Measurements from ENCODE around the gene A4GALT. TPM values are rescaled to one million over a fixed set of nuclear protein-coding genes. Genes with fewer than 3 reads are reported as not detected.
A peak's percentile ranks its signal among the peaks of the same experiment; 100 is the strongest.

The A4GALT gene
- total RNA-seq, 1 experiment from 2014 or later, result 22.1 TPM

- no peak overlapping the region for H3K27ac Mint-ChIP-seq
- peaks cover 13% of the 10 kb centered on the region for H3K9me3 Mint-ChIP-seq
- ChIA-PET POLR2A (no interaction called here), CTCF (no interaction called here)
- ATAC-seq (no peak), DNase-seq (ENCODE audit: low spot score) (no peak)
- peaks cover 5% of the 10 kb centered on the region for H3K36me3 Mint-ChIP-seq
- H3K27me3 Mint-ChIP-seq (ENCODE audit: low read depth), result peaks cover 14% of the 10 kb centered on the region
- H3K4me3 Mint-ChIP-seq, result no peak overlapping the region
- TF ChIP-seq JUN (CRISPR knock-in tag; IDR thresholded peaks at IDR 0.05), result no peak
- no peak for TF ChIP-seq ZNF263 (CRISPR knock-in tag; IDR thresholded peaks at IDR 0.05; ENCODE audit: low read depth)
- TF ChIP-seq ZBTB21 (CRISPR knock-in tag; IDR thresholded peaks at IDR 0.05; ENCODE audit: borderline replicate concordance), result no peak
- TF ChIP-seq, protein P1, sequence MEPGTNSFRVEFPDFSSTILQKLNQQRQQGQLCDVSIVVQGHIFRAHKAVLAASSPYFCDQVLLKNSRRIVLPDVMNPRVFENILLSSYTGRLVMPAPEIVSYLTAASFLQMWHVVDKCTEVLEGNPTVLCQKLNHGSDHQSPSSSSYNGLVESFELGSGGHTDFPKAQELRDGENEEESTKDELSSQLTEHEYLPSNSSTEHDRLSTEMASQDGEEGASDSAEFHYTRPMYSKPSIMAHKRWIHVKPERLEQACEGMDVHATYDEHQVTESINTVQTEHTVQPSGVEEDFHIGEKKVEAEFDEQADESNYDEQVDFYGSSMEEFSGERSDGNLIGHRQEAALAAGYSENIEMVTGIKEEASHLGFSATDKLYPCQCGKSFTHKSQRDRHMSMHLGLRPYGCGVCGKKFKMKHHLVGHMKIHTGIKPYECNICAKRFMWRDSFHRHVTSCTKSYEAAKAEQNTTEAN (CRISPR knock-in tag; IDR thresholded peaks at IDR 0.05), result no peak
- TF ChIP-seq JAZF1 (CRISPR knock-in tag; IDR thresholded peaks at IDR 0.05), result no peak
- no peak for TF ChIP-seq ZNF138 (CRISPR knock-in tag; conservative IDR thresholded peaks at IDR 0.05)
- no peak for TF ChIP-seq TEAD4 (CRISPR knock-in tag; IDR thresholded peaks at IDR 0.05)
- TF ChIP-seq ZNF232 (CRISPR knock-in tag; IDR thresholded peaks at IDR 0.05), result no peak
- TF ChIP-seq GRHL2 (CRISPR knock-in tag; IDR thresholded peaks at IDR 0.05; ENCODE audit: insufficient replicate concordance, severe bottlenecking), result no peak
- TF ChIP-seq, protein P2, sequence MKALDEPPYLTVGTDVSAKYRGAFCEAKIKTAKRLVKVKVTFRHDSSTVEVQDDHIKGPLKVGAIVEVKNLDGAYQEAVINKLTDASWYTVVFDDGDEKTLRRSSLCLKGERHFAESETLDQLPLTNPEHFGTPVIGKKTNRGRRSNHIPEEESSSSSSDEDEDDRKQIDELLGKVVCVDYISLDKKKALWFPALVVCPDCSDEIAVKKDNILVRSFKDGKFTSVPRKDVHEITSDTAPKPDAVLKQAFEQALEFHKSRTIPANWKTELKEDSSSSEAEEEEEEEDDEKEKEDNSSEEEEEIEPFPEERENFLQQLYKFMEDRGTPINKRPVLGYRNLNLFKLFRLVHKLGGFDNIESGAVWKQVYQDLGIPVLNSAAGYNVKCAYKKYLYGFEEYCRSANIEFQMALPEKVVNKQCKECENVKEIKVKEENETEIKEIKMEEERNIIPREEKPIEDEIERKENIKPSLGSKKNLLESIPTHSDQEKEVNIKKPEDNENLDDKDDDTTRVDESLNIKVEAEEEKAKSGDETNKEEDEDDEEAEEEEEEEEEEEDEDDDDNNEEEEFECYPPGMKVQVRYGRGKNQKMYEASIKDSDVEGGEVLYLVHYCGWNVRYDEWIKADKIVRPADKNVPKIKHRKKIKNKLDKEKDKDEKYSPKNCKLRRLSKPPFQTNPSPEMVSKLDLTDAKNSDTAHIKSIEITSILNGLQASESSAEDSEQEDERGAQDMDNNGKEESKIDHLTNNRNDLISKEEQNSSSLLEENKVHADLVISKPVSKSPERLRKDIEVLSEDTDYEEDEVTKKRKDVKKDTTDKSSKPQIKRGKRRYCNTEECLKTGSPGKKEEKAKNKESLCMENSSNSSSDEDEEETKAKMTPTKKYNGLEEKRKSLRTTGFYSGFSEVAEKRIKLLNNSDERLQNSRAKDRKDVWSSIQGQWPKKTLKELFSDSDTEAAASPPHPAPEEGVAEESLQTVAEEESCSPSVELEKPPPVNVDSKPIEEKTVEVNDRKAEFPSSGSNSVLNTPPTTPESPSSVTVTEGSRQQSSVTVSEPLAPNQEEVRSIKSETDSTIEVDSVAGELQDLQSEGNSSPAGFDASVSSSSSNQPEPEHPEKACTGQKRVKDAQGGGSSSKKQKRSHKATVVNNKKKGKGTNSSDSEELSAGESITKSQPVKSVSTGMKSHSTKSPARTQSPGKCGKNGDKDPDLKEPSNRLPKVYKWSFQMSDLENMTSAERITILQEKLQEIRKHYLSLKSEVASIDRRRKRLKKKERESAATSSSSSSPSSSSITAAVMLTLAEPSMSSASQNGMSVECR (CRISPR knock-in tag; IDR thresholded peaks at IDR 0.05; ENCODE audit: borderline replicate concordance), result no peak
- no peak for TF ChIP-seq CREB1 (CRISPR knock-in tag; IDR thresholded peaks at IDR 0.05)
- TF ChIP-seq ETV6 (CRISPR knock-in tag; IDR thresholded peaks at IDR 0.05), result no peak
- TF ChIP-seq NFYB (CRISPR knock-in tag; conservative IDR thresholded peaks at IDR 0.05; ENCODE audit: low read depth), result no peak
- TF ChIP-seq NR1H2 (CRISPR knock-in tag; IDR thresholded peaks at IDR 0.05), result no peak
- TF ChIP-seq GABPB1 (CRISPR knock-in tag; IDR thresholded peaks at IDR 0.05), result no peak
- TF ChIP-seq, protein P3, sequence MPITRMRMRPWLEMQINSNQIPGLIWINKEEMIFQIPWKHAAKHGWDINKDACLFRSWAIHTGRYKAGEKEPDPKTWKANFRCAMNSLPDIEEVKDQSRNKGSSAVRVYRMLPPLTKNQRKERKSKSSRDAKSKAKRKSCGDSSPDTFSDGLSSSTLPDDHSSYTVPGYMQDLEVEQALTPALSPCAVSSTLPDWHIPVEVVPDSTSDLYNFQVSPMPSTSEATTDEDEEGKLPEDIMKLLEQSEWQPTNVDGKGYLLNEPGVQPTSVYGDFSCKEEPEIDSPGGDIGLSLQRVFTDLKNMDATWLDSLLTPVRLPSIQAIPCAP (CRISPR knock-in tag; IDR thresholded peaks at IDR 0.05), result no peak
- peaks cover 42% of the 10 kb centered on the region for H3K4me1 Mint-ChIP-seq
Observed at GRCh38 chr22:42714308-42714707, 6.4 kb downstream of the A4GALT start.

DNA sequence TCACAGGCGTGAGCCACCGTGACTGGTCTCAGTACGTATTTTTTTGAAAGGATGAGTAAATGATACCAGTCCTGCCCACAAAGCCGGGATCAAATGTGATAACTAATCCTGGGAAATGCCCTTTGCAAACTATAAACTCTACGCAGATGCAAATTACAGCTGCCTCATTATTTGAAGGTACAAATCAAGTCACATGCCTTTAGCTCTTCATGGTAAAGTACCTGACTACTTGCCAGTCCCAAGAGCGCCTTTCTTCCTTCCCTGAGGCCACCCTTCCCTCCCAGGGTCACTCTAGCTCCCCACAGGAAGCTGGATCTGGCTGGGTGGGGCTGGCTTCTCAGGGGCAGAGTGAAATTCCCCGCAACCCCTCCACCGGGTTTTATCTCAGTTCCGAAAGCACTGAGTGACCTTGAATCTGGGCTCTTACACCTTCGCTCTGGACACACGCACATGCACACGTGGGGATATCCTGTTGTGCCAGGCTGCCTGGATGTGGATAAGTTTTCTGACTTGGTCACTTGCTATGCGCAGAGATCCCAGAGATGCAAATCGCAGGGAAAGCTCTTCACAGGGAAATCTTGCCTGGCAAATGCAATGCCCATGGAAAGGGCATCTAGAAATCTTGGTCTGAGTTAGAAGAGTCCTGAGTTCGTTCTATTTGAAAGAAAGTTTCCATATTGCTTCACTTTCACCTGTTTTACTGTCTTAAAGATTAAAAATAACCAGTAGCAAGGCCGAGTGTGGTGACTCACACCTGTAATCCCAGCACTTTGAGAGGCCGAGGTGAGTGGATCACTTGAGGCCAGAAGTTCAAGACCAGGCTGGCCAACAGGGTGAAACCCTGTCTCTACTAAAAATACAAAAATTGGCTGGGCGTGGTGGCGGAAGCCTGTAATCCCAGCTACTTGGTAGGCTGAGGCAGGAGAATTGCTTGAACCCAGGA, 8.5 kb downstream of the A4GALT start:
- DNase-seq (ENCODE audit: low spot score) (no peak), ATAC-seq (no peak)
- no peak overlapping the region for H3K4me3 Mint-ChIP-seq
- peaks cover 24% of the 10 kb centered on the region for H3K4me1 Mint-ChIP-seq
- ChIA-PET CTCF (no interaction called here), POLR2A (no interaction called here)
- peaks cover 5% of the 10 kb centered on the region for H3K36me3 Mint-ChIP-seq
- H3K27ac Mint-ChIP-seq, result 0 out of 2 replicates have a peak overlapping the region, but pooled peaks have one; percentile 36
- no peaks in the 10 kb centered on the region for H3K27me3 Mint-ChIP-seq (ENCODE audit: low read depth)
- H3K9me3 Mint-ChIP-seq, result peaks cover 13% of the 10 kb centered on the region
- no peak for TF ChIP-seq CREM (CRISPR knock-in tag; IDR thresholded peaks at IDR 0.05)
- no peak for TF ChIP-seq TP53 (CRISPR knock-in tag; IDR thresholded peaks at IDR 0.05)
- TF ChIP-seq MAX (CRISPR knock-in tag; IDR thresholded peaks at IDR 0.05), result no peak
- TF ChIP-seq JAZF1 (CRISPR knock-in tag; IDR thresholded peaks at IDR 0.05), result no peak
- no peak for TF ChIP-seq NFYB (CRISPR knock-in tag; conservative IDR thresholded peaks at IDR 0.05; ENCODE audit: low read depth)
- TF ChIP-seq FOXP4 (CRISPR knock-in tag; IDR thresholded peaks at IDR 0.05), result no peak
- TF ChIP-seq NR3C1 (CRISPR knock-in tag; conservative IDR thresholded peaks at IDR 0.05; ENCODE audit: low read depth), result no peak
- TF ChIP-seq ATF1 (CRISPR knock-in tag; IDR thresholded peaks at IDR 0.05), result no peak
- no peak for TF ChIP-seq TCF7 (CRISPR knock-in tag; IDR thresholded peaks at IDR 0.05; ENCODE audit: low read depth)
- no peak for TF ChIP-seq AR (CRISPR knock-in tag; IDR thresholded peaks at IDR 0.05)

Measured in WTC11 (cell line).